22Rv1 (cell line): ENCODE measurements around the gene CDK12.
A peak's percentile ranks its signal among the peaks of the same experiment; 100 is the strongest.
"Not testable (repeated sequence)": the region's sequence is repeated elsewhere in the genome, so short reads cannot be mapped to it uniquely, and the experiment has no call there.

Experiments used
- H3K27ac ChIP-seq: fragments of 450-650 bp; 2 replicates; pipeline ENCODE4 v1.5.1; 2017
- CTCF ChIP-seq: fragments of 450-650 bp; IDR thresholded peaks from 2 replicates; pipeline ENCODE4 v1.5.1; 2017; ENCODE audit warnings: mild to moderate bottlenecking
- ZFX ChIP-seq: fragments of 450-650 bp; IDR thresholded peaks from 2 replicates; pipeline ENCODE4 v1.6.1; 2017; ENCODE audit warnings: antibody characterized with exemption, borderline replicate concordance

Gene CDK12

GRCh38 chr17:39450847-39451581 is 10.3 kb upstream of the CDK12 start, which contains the start of gene MED1:
MED1 (minus strand) TSS chr17:39451263; CDS start chr17:39451062, 201 bp downstream.
- TF ChIP-seq CTCF, result no peak
- no peak for TF ChIP-seq ZFX
- H3K27ac ChIP-seq, result peak within 1 kb of the TSS; percentile 87

- no peak for TF ChIP-seq ZFX
- H3K27ac ChIP-seq, result no peak overlapping the region
These were observed 5.4 kb upstream of the CDK12 start for GRCh38 chr17:39455919-39456318.

- peak overlapping the region; percentile 85 for H3K27ac ChIP-seq
- TF ChIP-seq ZFX (no peak), CTCF (no peak)
These were observed 762 bp downstream of the CDK12 start for GRCh38 chr17:39461926-39462569.

- H3K27ac ChIP-seq, result no peak overlapping the region
- TF ChIP-seq ZFX (no peak), CTCF (no peak)
These were observed 1.5 kb downstream of the CDK12 start for GRCh38 chr17:39462631-39463375.

GRCh38 chr17:39464639-39465181 is 3.4 kb downstream of the CDK12 start:
- H3K27ac ChIP-seq, result not testable (repeated sequence)

- not testable (repeated sequence) for H3K27ac ChIP-seq
These were observed 7.3 kb downstream of the CDK12 start for GRCh38 chr17:39468610-39469009.

- no peak for TF ChIP-seq ZFX
- no peak for TF ChIP-seq CTCF
- no peak overlapping the region for H3K27ac ChIP-seq
These were observed 12.0 kb downstream of the CDK12 start for GRCh38 chr17:39473310-39473709.

- not testable (repeated sequence) for H3K27ac ChIP-seq
These were observed 18.3 kb downstream of the CDK12 start for GRCh38 chr17:39479631-39480030.

GRCh38 chr17:39483506-39483905 is 22.2 kb downstream of the CDK12 start:
- TF ChIP-seq ZFX, result no peak
- no peak for TF ChIP-seq CTCF
- no peak overlapping the region for H3K27ac ChIP-seq
